Stimulated activated CD8-positive, alpha-beta memory T cell treated with anti-CD3 and anti-CD28 coated beads, Interleukin-4, amount 100 ng/mL, for 24 hours (primary cell): ENCODE measurements around the gene TAF3.
"Not testable (repeated sequence)": the region's sequence is repeated elsewhere in the genome, so short reads cannot be mapped to it uniquely, and the experiment has no call there.

Experiments
- DNase-seq: peaks from one replicate; pipeline ENCODE4 v3.0.0-alpha.2; 2020; ENCODE audit warnings: low read depth

TAF3 gene

GRCh38 chr10:7972367-7972766 is 154.1 kb downstream of the TAF3 start:
- DNase-seq: no peak

GRCh38 chr10:7980196-7980595 is 161.9 kb downstream of the TAF3 start:
- DNase-seq: no peak

DNA sequence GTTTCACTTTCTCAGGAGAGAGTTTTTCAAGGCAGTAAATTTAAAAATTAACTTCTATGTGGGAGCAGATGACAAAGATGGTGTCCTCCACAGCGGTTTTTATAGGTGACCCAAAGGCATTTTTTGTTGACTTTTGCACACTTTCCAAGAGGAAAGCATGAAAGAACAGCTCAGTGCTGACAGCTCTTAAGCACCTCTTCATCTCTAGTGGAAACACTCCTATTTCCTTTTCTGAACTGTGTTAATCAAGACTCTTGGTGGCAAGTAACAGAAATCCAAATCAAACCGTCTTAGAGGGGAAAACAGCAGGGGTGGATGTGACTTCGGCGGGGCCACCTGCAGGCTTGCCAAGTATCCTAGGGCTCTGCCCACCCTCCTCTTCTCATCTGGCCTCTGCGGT is 164.4 kb downstream of the TAF3 start:
- no peak for DNase-seq

- no peak for DNase-seq
Observed at GRCh38 chr10:7984325-7984724, 166.0 kb downstream of the TAF3 start.

DNA sequence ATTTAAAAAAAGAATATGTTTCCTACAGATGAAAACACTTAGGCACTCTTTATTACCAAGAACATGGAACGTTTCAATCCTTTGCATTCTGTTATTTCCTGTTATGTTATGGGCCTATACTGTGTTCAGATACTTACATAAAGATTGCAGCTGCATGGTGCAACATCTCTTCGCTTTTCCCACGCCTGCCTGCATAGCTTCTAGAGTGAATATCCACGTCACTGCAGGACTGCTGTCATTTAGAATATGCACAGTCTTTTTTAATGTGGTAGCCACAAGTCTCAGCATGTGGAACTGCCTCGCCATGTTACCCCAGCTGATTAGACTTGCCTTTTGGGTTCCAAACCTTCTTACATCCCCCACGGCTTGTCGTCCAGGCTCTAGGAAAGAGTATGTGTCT is 166.6 kb downstream of the TAF3 start:
- DNase-seq: no peak

- no peak for DNase-seq
Observed at GRCh38 chr10:7986851-7987250, 168.5 kb downstream of the TAF3 start.

DNA sequence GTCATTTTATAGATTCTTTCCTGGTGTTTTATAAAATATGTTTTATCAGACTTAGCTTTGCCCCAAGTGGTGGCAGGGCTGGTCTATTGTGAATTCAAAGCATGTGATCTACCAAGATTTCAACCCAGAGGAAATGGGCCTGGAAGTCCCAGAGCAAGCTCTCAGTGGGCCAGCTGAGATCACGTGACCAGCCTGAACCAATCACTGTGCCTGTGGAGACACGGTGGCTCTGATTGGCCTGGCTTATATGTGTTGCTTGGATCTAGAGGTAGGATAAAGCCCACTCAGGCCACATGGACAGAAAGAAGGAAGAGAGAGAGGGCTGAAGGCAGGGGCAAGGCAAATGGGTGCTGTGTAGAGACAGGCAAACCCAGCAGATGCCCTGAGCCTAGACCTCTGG is 170.7 kb downstream of the TAF3 start:
- DNase-seq: no peak

- no peak for DNase-seq
Observed at GRCh38 chr10:7998831-7999230, 180.5 kb downstream of the TAF3 start.

- no peak for DNase-seq
Observed at GRCh38 chr10:8004469-8005000, 186.2 kb downstream of the TAF3 start.

DNA sequence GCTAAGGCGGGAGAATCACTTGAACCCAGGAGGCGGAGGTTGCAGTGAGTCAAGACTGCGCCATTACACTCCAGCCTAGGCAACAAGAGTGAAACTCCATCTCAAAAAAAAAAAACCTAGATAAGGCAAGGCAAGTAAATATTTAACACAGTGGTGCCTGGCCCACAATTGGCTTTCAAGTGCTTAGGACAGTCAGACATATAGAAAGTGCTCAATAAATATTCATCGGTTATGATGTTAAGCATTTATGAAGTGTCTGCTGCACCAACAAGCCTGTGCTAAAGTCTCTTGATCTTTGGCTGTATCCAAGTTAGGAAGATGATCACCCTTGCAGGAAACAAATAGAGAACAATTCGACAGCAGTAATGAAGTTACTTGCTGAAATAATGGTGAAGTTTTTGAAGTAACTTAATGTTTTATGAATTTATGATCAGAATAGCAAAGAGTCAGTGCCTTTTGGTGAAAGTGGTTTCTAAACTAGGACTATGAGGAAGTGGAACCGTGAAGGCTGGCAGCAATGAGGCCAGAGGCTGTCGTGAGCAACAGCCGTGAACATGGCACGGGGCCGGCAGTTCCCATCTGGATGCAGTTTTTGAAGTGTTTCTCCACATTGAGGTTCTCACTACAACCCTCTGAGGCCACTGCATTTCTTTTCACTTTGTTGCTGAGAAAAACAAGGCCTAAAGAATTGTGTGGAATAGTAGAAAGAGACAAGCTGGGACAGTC is 188.1 kb downstream of the TAF3 start:
- DNase-seq: no peak

- no peak for DNase-seq
Observed at GRCh38 chr10:8009031-8009430, 190.7 kb downstream of the TAF3 start.

DNA sequence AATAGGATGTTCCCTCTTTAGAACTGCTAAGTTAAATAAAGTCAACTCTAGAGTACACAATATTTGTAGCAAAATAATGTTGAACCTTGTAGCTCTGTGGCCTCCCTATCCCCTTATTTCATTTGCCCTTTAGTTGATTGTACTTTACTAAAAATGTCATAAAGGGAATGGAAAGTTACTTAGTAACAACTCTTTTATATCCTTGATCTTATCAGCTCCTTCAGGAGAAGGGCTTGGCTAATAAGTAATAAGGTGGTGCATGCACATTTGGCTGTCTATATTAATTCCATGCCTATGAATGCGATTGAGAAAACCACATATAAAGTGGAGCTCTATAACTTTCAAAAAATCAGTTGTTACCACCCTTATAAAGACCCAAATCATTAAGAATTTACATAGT is 194.7 kb downstream of the TAF3 start:
- DNase-seq: no peak

- DNase-seq: no peak
Observed at GRCh38 chr10:8013619-8014018, 195.3 kb downstream of the TAF3 start.

GRCh38 chr10:8014649-8015048 is 196.3 kb downstream of the TAF3 start:
- no peak for DNase-seq

DNA sequence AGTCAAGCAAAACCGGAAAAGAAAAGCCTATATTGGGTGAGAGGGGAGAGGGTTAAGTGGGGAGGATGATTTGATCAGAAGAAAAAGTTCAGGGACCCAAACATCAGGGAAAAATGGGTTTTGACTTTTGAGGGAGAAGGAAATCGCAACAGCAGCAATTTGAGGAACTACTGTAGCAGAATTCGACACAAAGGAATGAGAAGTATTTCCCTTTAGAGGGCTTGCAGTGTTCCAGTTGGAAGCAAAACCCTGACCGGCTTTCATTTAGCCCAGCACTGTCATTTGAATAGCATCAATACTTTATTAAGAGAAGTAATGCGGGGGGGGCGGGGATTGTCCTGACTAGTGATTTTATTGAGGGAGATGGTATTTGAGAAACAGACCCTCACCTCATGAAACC is 199.0 kb downstream of the TAF3 start:
- no peak for DNase-seq

- no peak for DNase-seq
Observed at GRCh38 chr10:8023321-8023720, 205.0 kb downstream of the TAF3 start.

DNA sequence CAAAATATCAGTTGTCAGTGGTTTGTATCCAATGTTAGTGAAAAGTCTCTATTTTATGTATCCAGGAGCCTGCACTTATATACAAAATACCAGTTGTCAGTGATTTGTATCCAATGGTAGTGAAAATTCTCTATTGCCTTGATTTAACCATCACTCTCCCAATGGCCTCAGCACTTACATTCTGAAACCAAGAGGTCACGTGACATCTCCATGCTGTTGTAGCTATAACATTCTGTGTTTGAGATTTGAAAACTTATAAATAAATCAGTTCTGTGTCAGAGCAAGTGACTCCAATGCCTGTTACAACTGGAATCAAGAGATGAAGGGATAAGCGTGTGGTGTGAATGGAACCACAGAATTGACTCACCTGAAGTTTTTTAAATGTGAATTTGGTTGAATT is 205.5 kb downstream of the TAF3 start:
- no peak for DNase-seq

- no peak for DNase-seq
Observed at GRCh38 chr10:8026349-8027259, 208.3 kb downstream of the TAF3 start.

DNA sequence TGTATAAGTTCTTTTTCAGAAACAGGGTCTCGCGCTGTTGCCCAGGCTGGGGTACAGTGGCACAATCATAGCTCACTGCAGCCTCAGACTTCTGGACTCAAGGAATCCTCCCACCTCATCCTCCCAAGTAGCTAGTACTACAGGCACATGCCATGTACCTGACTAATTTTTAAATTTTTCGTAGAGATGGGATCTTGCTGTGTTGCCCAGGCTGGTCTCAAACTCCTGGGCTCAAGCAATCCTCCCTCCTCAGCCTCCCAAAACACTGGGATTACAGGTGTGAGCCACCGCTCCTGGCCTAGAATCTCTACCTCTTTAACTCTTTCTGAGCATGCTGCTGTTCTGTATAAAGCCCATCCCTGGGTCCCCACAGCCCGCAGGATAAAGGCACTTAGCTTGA is 212.9 kb downstream of the TAF3 start:
- DNase-seq: not testable (repeated sequence)

- no peak for DNase-seq
Observed at GRCh38 chr10:8032558-8032957, 214.3 kb downstream of the TAF3 start.

DNA sequence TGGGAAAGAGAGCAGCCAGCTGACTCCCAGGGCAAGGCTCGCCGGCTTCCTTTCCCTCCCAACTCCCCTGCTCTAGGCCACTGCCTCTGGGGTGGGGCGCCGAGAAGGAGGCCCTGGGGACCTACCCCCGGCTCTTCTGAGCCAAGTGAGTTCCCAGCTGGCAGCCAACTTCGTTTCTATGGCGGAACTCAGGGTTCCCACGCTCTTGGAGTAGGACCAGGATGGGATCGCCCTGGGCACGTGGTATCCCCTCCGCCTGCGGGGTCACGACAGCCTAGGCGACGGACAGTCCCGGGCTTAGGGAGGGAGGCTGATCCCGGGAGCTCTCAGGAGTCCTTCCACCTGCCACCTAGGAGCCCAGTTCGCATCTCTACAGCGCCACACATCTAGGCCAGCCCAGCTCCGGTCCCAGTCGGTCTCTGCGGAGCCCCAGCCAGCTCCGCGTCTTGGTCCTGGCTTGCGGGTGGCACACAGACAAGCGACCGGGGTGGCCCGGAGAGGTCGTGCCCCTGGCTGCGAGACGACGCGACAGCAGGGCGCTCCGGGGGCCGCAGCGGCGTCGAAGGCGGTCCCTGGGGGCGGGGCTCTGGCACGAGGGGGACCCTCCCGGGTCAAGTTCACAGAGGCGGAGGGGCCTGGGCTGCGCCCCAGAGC is 215.6 kb downstream of the TAF3 start:
- no peak for DNase-seq

DNA sequence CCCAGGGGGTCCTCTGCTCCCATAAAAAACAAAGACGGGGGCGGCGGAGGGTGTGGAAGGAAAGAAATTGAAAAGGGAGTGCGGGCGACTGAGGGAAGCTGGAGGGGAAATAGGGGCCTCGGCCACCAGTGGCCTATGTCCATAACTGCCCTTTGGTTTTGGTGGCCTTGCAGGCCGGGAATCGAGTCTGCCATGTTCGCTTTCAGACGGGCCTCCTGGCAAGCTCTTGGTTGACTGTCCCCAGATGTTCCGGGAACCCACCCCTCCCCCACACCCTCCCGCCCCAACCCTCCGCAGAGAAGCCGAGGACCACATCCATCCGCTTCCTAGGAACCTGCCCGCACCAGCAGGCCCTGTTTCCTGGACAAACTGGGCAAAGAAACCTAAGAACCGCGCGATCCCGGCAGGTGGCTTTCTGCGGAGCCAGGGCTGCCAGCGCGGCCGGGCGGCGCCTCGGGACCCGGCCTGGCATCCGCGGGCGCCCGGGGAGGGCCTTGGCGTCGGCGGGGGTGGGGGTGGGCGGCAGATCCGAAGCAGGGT is 216.2 kb downstream of the TAF3 start:
- no peak for DNase-seq
